Measurements from ENCODE around the gene QRFPR. TPM values are rescaled to one million over a fixed set of nuclear protein-coding genes. Genes with fewer than 3 reads are reported as not detected.
"Not testable (repeated sequence)": the region's sequence is repeated elsewhere in the genome, so short reads cannot be mapped to it uniquely, and the experiment has no call there.

Gene QRFPR
- total RNA-seq, 2 experiments from 2014 or later, result not detected

- Mint-ChIP-seq H3K27ac (no peak overlapping the region), H3K9me3 (no peaks in the 10 kb centered on the region), H3K4me3 (no peak overlapping the region), H3K27me3 (peaks cover 42% of the 10 kb centered on the region), H3K4me1 (ENCODE audit: low read depth) (no peaks in the 10 kb centered on the region), H3K36me3 (ENCODE audit: low read depth) (no peaks in the 10 kb centered on the region)
- Histone ChIP-seq H3K36me3 (ENCODE audit: insufficient read depth, low read length) (no peaks in the 10 kb centered on the region), H3K27me3 (ENCODE audit: control insufficient read depth in 1 of 2, insufficient read depth in 2 of 2, low read length in 2 of 2) (peaks cover 3 to 17% of the 10 kb centered on the region in 2 experiments), H3K4me1 (ENCODE audit: insufficient read depth, low read length) (no peaks in the 10 kb centered on the region), H3K9me3 (ENCODE audit: control insufficient read depth in 1 of 2, insufficient read depth in 1 of 2, low read length in 2 of 2) (no peaks in the 10 kb centered on the region), H3K4me3 (ENCODE audit: low read length) (no peak overlapping the region), H3K27ac (ENCODE audit: low read depth in 1 of 2, low read length in 2 of 2) (no peak overlapping the region)
- no peak for DNase-seq
- TF ChIP-seq CTCF (IDR thresholded peaks at IDR 0.05), result no peak
- ChIA-PET CTCF (no interaction called here), POLR2A (no interaction called here)
- intact Hi-C loops (cut with DNase I, micrococcal nuclease), result no loop called here
- no peak for ATAC-seq (ENCODE audit: poor library complexity)
Observed at GRCh38 chr4:121324331-121324730, 56.5 kb downstream of the QRFPR start.

- H3K27me3 Mint-ChIP-seq, result peaks cover 32% of the 10 kb centered on the region
- no peaks in the 10 kb centered on the region for H3K36me3 ChIP-seq (ENCODE audit: insufficient read depth, low read length)
- peaks cover 0 to 9% of the 10 kb centered on the region in 2 experiments for H3K27me3 ChIP-seq (ENCODE audit: control insufficient read depth in 1 of 2, insufficient read depth in 2 of 2, low read length in 2 of 2)
- H3K4me3 ChIP-seq (ENCODE audit: low read length), result no peak overlapping the region
- no peak for TF ChIP-seq CTCF (IDR thresholded peaks at IDR 0.05)
- H3K4me1 ChIP-seq (ENCODE audit: insufficient read depth, low read length), result no peaks in the 10 kb centered on the region
- H3K4me3 Mint-ChIP-seq, result no peak overlapping the region
- ChIA-PET CTCF (no interaction called here), POLR2A (no interaction called here)
- H3K27ac Mint-ChIP-seq, result no peak overlapping the region
- H3K9me3 ChIP-seq (ENCODE audit: control insufficient read depth in 1 of 2, insufficient read depth in 1 of 2, low read length in 2 of 2), result no peaks in the 10 kb centered on the region
- DNase-seq (no peak), ATAC-seq (ENCODE audit: poor library complexity) (no peak)
- H3K9me3 Mint-ChIP-seq, result peaks cover 3% of the 10 kb centered on the region
- intact Hi-C loops (cut with DNase I, micrococcal nuclease), result no loop called here
- no peaks in the 10 kb centered on the region for H3K36me3 Mint-ChIP-seq (ENCODE audit: low read depth)
- no peaks in the 10 kb centered on the region for H3K4me1 Mint-ChIP-seq (ENCODE audit: low read depth)
- no peak overlapping the region for H3K27ac ChIP-seq (ENCODE audit: low read depth in 1 of 2, low read length in 2 of 2)
Observed at GRCh38 chr4:121321466-121321865, 59.4 kb downstream of the QRFPR start.

GRCh38 chr4:121316091-121316490 is 64.7 kb downstream of the QRFPR start:
- ATAC-seq (ENCODE audit: poor library complexity) (no peak), DNase-seq (no peak)
- Mint-ChIP-seq H3K9me3 (peaks cover 3% of the 10 kb centered on the region), H3K4me3 (no peak overlapping the region), H3K27ac (no peak overlapping the region), H3K4me1 (ENCODE audit: low read depth) (no peaks in the 10 kb centered on the region), H3K27me3 (peaks cover 23% of the 10 kb centered on the region), H3K36me3 (ENCODE audit: low read depth) (no peaks in the 10 kb centered on the region)
- no peaks in the 10 kb centered on the region for H3K4me1 ChIP-seq (ENCODE audit: insufficient read depth, low read length)
- no peaks in the 10 kb centered on the region for H3K36me3 ChIP-seq (ENCODE audit: insufficient read depth, low read length)
- no peak overlapping the region for H3K4me3 ChIP-seq (ENCODE audit: low read length)
- ChIA-PET CTCF (no interaction called here), POLR2A (no interaction called here)
- intact Hi-C loops (cut with DNase I, micrococcal nuclease), result no loop called here
- no peaks in the 10 kb centered on the region for H3K27me3 ChIP-seq (ENCODE audit: control insufficient read depth in 1 of 2, insufficient read depth in 2 of 2, low read length in 2 of 2)
- no peak overlapping the region for H3K27ac ChIP-seq (ENCODE audit: low read depth in 1 of 2, low read length in 2 of 2)
- no peak for TF ChIP-seq CTCF (IDR thresholded peaks at IDR 0.05)
- no peaks in the 10 kb centered on the region for H3K9me3 ChIP-seq (ENCODE audit: control insufficient read depth in 1 of 2, insufficient read depth in 1 of 2, low read length in 2 of 2)

- POLR2A ChIA-PET; DNase-seq; CTCF ChIA-PET; intact Hi-C loops (cut with DNase I, micrococcal nuclease); H3K4me1 ChIP-seq (ENCODE audit: insufficient read depth, low read length); H3K27ac Mint-ChIP-seq; H3K27ac ChIP-seq (ENCODE audit: low read depth in 1 of 2, low read length in 2 of 2); H3K36me3 ChIP-seq (ENCODE audit: insufficient read depth, low read length); H3K9me3 ChIP-seq (ENCODE audit: control insufficient read depth in 1 of 2, insufficient read depth in 1 of 2, low read length in 2 of 2); H3K9me3 Mint-ChIP-seq; ATAC-seq (ENCODE audit: poor library complexity); H3K4me3 Mint-ChIP-seq; H3K36me3 Mint-ChIP-seq (ENCODE audit: low read depth); H3K27me3 ChIP-seq (ENCODE audit: control insufficient read depth in 1 of 2, insufficient read depth in 2 of 2, low read length in 2 of 2); H3K4me3 ChIP-seq (ENCODE audit: low read length); H3K4me1 Mint-ChIP-seq (ENCODE audit: low read depth): not testable (repeated sequence)
- H3K27me3 Mint-ChIP-seq, result peaks cover 17% of the 10 kb centered on the region
Observed at GRCh38 chr4:121313430-121313829, 67.4 kb downstream of the QRFPR start.

Data from CD4-positive, alpha-beta T cell (primary cell).